Esophagus squamous epithelium (tissue), 4 donors: Measurements from ENCODE around the gene SGMS1.

ENCODE experiments used
- POLR2A ChIP-seq, 4 donors: fragments of 450-650 bp; IDR thresholded peaks; one replicate each; pipeline ENCODE4 v1.6.1; 2017; ENCODE audit warnings: antibody characterized with exemption in 4 of 4, mild to moderate bottlenecking in 4 of 4, moderate library complexity in 3 of 4
- TF ChIP-seq, protein P1 (sequence below), 6 experiments: fragments of 450-650 bp in 4 of 6; fragments of 200-600 bp in 2 of 6; sonication (generic) in 2 of 6; IDR thresholded peaks; one replicate each; pipeline ENCODE4 v1.5.1; 2016 to 2019; ENCODE audit warnings: antibody characterized with exemption in 6 of 6, mild to moderate bottlenecking in 4 of 6, moderate library complexity in 4 of 6

DNA sequence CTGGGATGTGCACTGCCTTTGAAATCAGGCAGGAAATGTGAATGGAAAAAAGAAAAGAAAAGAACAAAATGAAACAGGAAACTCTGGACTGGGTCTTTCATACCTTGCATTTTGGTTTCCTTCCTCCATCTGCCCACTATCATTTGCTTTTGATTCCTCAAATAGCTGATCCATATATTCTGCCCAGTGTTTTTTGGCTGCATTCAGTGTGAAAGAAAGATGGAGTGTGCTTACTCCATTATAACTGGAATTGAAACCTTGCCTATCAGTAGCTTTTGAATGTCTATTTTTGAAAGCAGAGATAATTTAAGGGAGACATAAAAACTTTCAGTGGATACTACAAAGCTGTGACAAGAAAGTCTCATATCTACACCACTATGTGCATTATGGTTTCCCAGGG, 308.3 kb downstream of the SGMS1 start:
- TF ChIP-seq, protein P1, sequence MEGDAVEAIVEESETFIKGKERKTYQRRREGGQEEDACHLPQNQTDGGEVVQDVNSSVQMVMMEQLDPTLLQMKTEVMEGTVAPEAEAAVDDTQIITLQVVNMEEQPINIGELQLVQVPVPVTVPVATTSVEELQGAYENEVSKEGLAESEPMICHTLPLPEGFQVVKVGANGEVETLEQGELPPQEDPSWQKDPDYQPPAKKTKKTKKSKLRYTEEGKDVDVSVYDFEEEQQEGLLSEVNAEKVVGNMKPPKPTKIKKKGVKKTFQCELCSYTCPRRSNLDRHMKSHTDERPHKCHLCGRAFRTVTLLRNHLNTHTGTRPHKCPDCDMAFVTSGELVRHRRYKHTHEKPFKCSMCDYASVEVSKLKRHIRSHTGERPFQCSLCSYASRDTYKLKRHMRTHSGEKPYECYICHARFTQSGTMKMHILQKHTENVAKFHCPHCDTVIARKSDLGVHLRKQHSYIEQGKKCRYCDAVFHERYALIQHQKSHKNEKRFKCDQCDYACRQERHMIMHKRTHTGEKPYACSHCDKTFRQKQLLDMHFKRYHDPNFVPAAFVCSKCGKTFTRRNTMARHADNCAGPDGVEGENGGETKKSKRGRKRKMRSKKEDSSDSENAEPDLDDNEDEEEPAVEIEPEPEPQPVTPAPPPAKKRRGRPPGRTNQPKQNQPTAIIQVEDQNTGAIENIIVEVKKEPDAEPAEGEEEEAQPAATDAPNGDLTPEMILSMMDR (IDR thresholded peaks at IDR 0.05), result no peak
- TF ChIP-seq POLR2A (IDR thresholded peaks at IDR 0.05), result no peak
